Esophagus muscularis mucosa (tissue), 4 donors: Measurements from ENCODE around the gene VAMP4. TPM values are rescaled to one million over a fixed set of nuclear protein-coding genes. Genes with fewer than 3 reads are reported as not detected.

Experiments
- DNase-seq: peaks from one replicate; pipeline ENCODE4 v3.0.0-alpha.2; 2017; ENCODE audit errors: extremely low spot score
- H3K27ac ChIP-seq, 4 donors: fragments of 200-600 bp; sonication (generic); replicated peaks in 1 of 4; 1 replicate in 3 of 4; 2 replicates in 1 of 4; pipeline ENCODE4 v1.5.1; 2016 to 2019; ENCODE audit warnings: mild to moderate bottlenecking in 1 of 4
- H3K27me3 ChIP-seq, 4 donors: fragments of 200-600 bp; sonication (generic); one replicate each; pipeline versions ENCODE4 v1.5.1 to v1.6.0; 2016 to 2019
- H3K36me3 ChIP-seq, 4 donors: fragments of 200-600 bp; sonication (generic); one replicate each; pipeline ENCODE4 v1.5.1; 2016 to 2019
- H3K4me1 ChIP-seq, 4 donors: fragments of 200-600 bp; sonication (generic); one replicate each; pipeline ENCODE4 v1.5.1; 2016 to 2019
- H3K4me3 ChIP-seq, 4 donors: fragments of 200-600 bp; sonication (generic); 1 replicate in 2 of 4; 2 replicates in 2 of 4; pipeline ENCODE4 v1.5.1; 2016 to 2019; ENCODE audit warnings: mild to moderate bottlenecking in 4 of 4, moderate library complexity in 1 of 4
- H3K9me3 ChIP-seq, 4 donors: fragments of 200-600 bp; sonication (generic); 1 replicate in 3 of 4; 2 replicates in 1 of 4; pipeline ENCODE4 v1.5.1; 2016 to 2019
- CTCF ChIP-seq, 3 experiments: fragments of 200-600 bp in 2 of 3; fragments of 450-650 bp in 1 of 3; sonication (generic) in 2 of 3; IDR thresholded peaks; one replicate each; pipeline ENCODE4 v1.5.1; 2017 to 2019; ENCODE audit warnings: antibody characterized with exemption in 3 of 3, mild to moderate bottlenecking in 2 of 3, moderate library complexity in 1 of 3
- EP300 ChIP-seq: sonication (generic); formaldehyde crosslinking; IDR thresholded peaks from one replicate; pipeline ENCODE4 v1.6.1; 2017; ENCODE audit warnings: antibody characterized with exemption
- POLR2A ChIP-seq: fragments of 450-650 bp; IDR thresholded peaks from one replicate; pipeline ENCODE4 v1.6.1; 2017; ENCODE audit warnings: antibody characterized with exemption, moderate library complexity, mild to moderate bottlenecking, low read depth
- POLR2AphosphoS5 ChIP-seq, 2 donors: sonication (generic); formaldehyde crosslinking; IDR thresholded peaks; one replicate each; pipeline ENCODE4 v1.6.1; 2017; ENCODE audit warnings: antibody characterized with exemption in 2 of 2
- WGBS: methylation state at CpG from one replicate; pipeline ENCODE4 v1.1.5; 2018; 5-methylcytosine and 5-hydroxymethylcytosine counted together
- intact Hi-C: fragments of 100-400 bp; cut with DNase I; formaldehyde crosslinking; loops from one replicate; pipeline ENCODE4 v1.15.1; 2023
- total RNA-seq, 4 donors: library from RNA; depleted of rRNA; stranded (reverse); fragments of >200 nt; gene quantifications; one replicate each; pipeline versions ENCODE4 v1.1.0 to v1.2.1, GENCODE V29; 2016

Gene VAMP4
- total RNA-seq, 4 donors from 2014 or later = 14.2 to 19.9 (median 16.1) TPM

- H3K4me1 ChIP-seq = no peaks in the 10 kb centered on the region
- TF ChIP-seq POLR2A (no peak), POLR2AphosphoS5 (IDR thresholded peaks at IDR 0.05) (no peak), CTCF (IDR thresholded peaks at IDR 0.05) (no peak), EP300 (no peak)
- no peaks in the 10 kb centered on the region for H3K36me3 ChIP-seq
- DNase-seq = no peak
- no peak overlapping the region for H3K4me3 ChIP-seq
- intact Hi-C loops = no loop called here
- no peak overlapping the region for H3K27ac ChIP-seq
- 85% methylated on average over 6 of the region's 6 CpGs for WGBS
- no peaks in the 10 kb centered on the region for H3K9me3 ChIP-seq
- H3K27me3 ChIP-seq = no peaks in the 10 kb centered on the region
These were observed 20.3 kb upstream of the VAMP4 start for GRCh38 chr1:171762143-171762563.

- intact Hi-C loops = no loop called here
- H3K4me1 ChIP-seq = peaks cover 0 to 22% (median 19%) of the 10 kb centered on the region in 4 donors
- no peak for TF ChIP-seq EP300
- TF ChIP-seq POLR2AphosphoS5 (IDR thresholded peaks at IDR 0.05) = no peak
- TF ChIP-seq CTCF (IDR thresholded peaks at IDR 0.05) = no peak
- no peak for TF ChIP-seq POLR2A
- H3K36me3 ChIP-seq = no peaks in the 10 kb centered on the region
- no peak overlapping the region for H3K27ac ChIP-seq
- DNase-seq = no peak
- no peaks in the 10 kb centered on the region for H3K27me3 ChIP-seq
- H3K9me3 ChIP-seq = no peaks in the 10 kb centered on the region
- no peak overlapping the region for H3K4me3 ChIP-seq
These were observed 16.1 kb upstream of the VAMP4 start for GRCh38 chr1:171758011-171758410.

- peaks cover 0 to 22% (median 19%) of the 10 kb centered on the region in 4 donors for H3K4me1 ChIP-seq
- DNase-seq = no peak
- H3K27ac ChIP-seq = no peak overlapping the region
- H3K27me3 ChIP-seq = no peaks in the 10 kb centered on the region
- 84% methylated on average over 4 of the region's 4 CpGs for WGBS
- intact Hi-C loops = no loop called here
- no peaks in the 10 kb centered on the region for H3K36me3 ChIP-seq
- no peak for TF ChIP-seq POLR2AphosphoS5 (IDR thresholded peaks at IDR 0.05)
- no peak for TF ChIP-seq EP300
- no peak for TF ChIP-seq POLR2A
- TF ChIP-seq CTCF (IDR thresholded peaks at IDR 0.05) = no peak
- no peak overlapping the region for H3K4me3 ChIP-seq
- H3K9me3 ChIP-seq = no peaks in the 10 kb centered on the region
These were observed 15.0 kb upstream of the VAMP4 start for GRCh38 chr1:171756856-171757255.

GRCh38 chr1:171754971-171755370, 13.1 kb upstream of the VAMP4 start:
- no peak for TF ChIP-seq POLR2A
- TF ChIP-seq EP300 = no peak
- no peak for TF ChIP-seq CTCF (IDR thresholded peaks at IDR 0.05)
- no peak for TF ChIP-seq POLR2AphosphoS5 (IDR thresholded peaks at IDR 0.05)
- peaks cover 0 to 22% (median 19%) of the 10 kb centered on the region in 4 donors for H3K4me1 ChIP-seq
- DNase-seq = no peak
- WGBS = 100% methylated on average over 1 of the region's 1 CpG
- H3K27ac ChIP-seq = peak overlapping the region in 2 of 4 donors; percentile 50 to 65
- intact Hi-C loops = no loop called here
- no peak overlapping the region for H3K4me3 ChIP-seq
- no peaks in the 10 kb centered on the region for H3K9me3 ChIP-seq
- no peaks in the 10 kb centered on the region for H3K27me3 ChIP-seq
- H3K36me3 ChIP-seq = no peaks in the 10 kb centered on the region

- TF ChIP-seq CTCF (IDR thresholded peaks at IDR 0.05) (no peak), POLR2AphosphoS5 (IDR thresholded peaks at IDR 0.05) (no peak), POLR2A (no peak), EP300 (no peak)
- 46% methylated on average over 4 of the region's 4 CpGs for whole genome bisulfite sequencing
- Histone ChIP-seq H3K4me1 (peaks cover 0 to 22% (median 19%) of the 10 kb centered on the region in 4 donors), H3K4me3 (no peak overlapping the region), H3K36me3 (no peaks in the 10 kb centered on the region), H3K27ac (peak overlapping the region; percentile 50 to 65 (median 56)), H3K27me3 (no peaks in the 10 kb centered on the region), H3K9me3 (no peaks in the 10 kb centered on the region)
- intact Hi-C loops = no loop called here
- no peak for DNase-seq
These were observed 12.5 kb upstream of the VAMP4 start for GRCh38 chr1:171754353-171754705.
